Sigmoid colon (tissue), 7 donors: ENCODE data around the gene CNPY1. TPM values are rescaled to one million over a fixed set of nuclear protein-coding genes. Genes with fewer than 3 reads are reported as not detected.

ENCODE experiments used
- DNase-seq: peaks from one replicate; pipeline ENCODE4 v3.0.0-alpha.2; 2019
- H3K27ac ChIP-seq, 4 donors: fragments of 200-600 bp; sonication (generic); one replicate each; pipeline ENCODE4 v1.5.1; 2016 to 2019; ENCODE audit warnings: mild to moderate bottlenecking in 1 of 4
- H3K27me3 ChIP-seq, 3 donors: fragments of 200-600 bp; sonication (generic); one replicate each; pipeline ENCODE4 v1.5.1; 2019; ENCODE audit warnings: mild to moderate bottlenecking in 1 of 3
- H3K36me3 ChIP-seq, 4 donors: fragments of 200-600 bp; sonication (generic); one replicate each; pipeline ENCODE4 v1.5.1; 2016 to 2019
- H3K4me1 ChIP-seq, 4 donors: fragments of 200-600 bp; sonication (generic); one replicate each; pipeline ENCODE4 v1.5.1; 2017 to 2019
- H3K4me3 ChIP-seq, 4 donors: fragments of 200-600 bp; sonication (generic); one replicate each; pipeline ENCODE4 v1.5.1; 2017 to 2019; ENCODE audit warnings: mild to moderate bottlenecking in 2 of 4, moderate library complexity in 1 of 4
- H3K9me3 ChIP-seq, 4 donors: fragments of 200-600 bp in 3 of 4; sonication (generic) in 3 of 4; one replicate each; pipeline versions ENCODE4 v1.5.1 to v1.6.1; 2013 to 2019
- EP300 ChIP-seq, 4 donors: sonication (generic); formaldehyde crosslinking; IDR thresholded peaks; one replicate each; pipeline ENCODE4 v1.6.1; 2017; ENCODE audit warnings: antibody characterized with exemption in 4 of 4
- POLR2A ChIP-seq, 2 donors: fragments of 450-650 bp; IDR thresholded peaks; one replicate each; pipeline ENCODE4 v1.6.1; 2016; ENCODE audit warnings: antibody characterized with exemption in 2 of 2, mild to moderate bottlenecking in 2 of 2, moderate library complexity in 2 of 2
- POLR2AphosphoS5 ChIP-seq, 4 donors: sonication (generic); formaldehyde crosslinking; IDR thresholded peaks; one replicate each; pipeline ENCODE4 v1.6.1; 2017; ENCODE audit warnings: antibody characterized with exemption in 4 of 4
- WGBS, 2 donors: extraction: QIAGEN DNeasy Blood & Tissue Kit; methylation state at CpG; one replicate each; pipeline ENCODE4 v1.1.7; 2013; 5-methylcytosine and 5-hydroxymethylcytosine counted together
- intact Hi-C: fragments of 100-400 bp; cut with DNase I; formaldehyde crosslinking; loops from one replicate; pipeline ENCODE4 v1.15.1; 2023
- polyA plus RNA-seq, 3 donors: library from polyadenylated mRNA; stranded (reverse); fragments of 200-250 nt; gene quantifications; one replicate each; pipeline ENCODE4 v1.2.3, GENCODE V29; 2013
- total RNA-seq, 4 donors: library from RNA; depleted of rRNA; stranded (reverse); fragments of >200 nt; gene quantifications; one replicate each; pipeline ENCODE4 v1.1.0, GENCODE V29; 2016
- TF ChIP-seq, protein P1 (sequence below), 4 experiments: fragments of 450-650 bp in 3 of 4; fragments of 200-600 bp in 1 of 4; IDR thresholded peaks; one replicate each; pipeline ENCODE4 v1.5.1; 2016 to 2019; ENCODE audit warnings: antibody characterized with exemption in 4 of 4, mild to moderate bottlenecking in 3 of 4, moderate library complexity in 2 of 4
- donor health status: healthy with polysubstance abuse.
- donor health status: Bipolar disorder and iron deficiency.
- donor health status: healthy.

The CNPY1 gene
- total and polyA plus RNA-seq, 7 donors = not detected

DNA sequence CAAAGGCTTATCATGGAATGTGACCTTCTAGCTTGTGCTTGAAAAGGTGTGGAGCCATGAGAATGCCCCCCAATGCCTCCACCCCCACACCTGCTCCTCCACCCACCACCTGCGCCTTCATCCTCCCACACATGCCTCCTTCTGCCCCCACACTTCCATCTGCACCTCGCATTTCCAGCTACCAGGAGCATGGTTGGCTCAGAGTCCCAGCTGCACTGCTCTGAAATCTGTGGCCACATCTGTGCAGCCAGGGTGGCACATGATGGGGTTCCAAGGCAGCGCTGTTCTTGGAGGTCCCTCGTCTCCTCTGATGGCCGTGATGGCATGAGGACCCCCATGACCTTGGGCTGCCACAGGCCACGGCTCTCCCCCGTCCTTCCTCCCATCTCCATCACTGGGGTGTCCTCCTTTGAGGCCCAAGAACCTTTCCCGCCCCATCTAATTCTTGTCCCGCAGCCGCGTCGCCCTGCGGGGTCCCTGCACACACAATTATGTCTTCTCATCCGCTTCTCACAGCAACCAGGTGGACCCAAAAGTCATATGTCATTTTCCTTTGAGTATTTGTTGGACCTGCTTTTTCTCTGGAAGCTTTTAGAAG is 40.6 kb upstream of the CNPY1 start:
- Histone ChIP-seq H3K36me3 (no peaks in the 10 kb centered on the region), H3K4me3 (no peak overlapping the region), H3K27me3 (peaks cover 0 to 31% (median 5%) of the 10 kb centered on the region in 3 donors), H3K9me3 (no peaks in the 10 kb centered on the region), H3K4me1 (peaks cover 0 to 17% (median 0%) of the 10 kb centered on the region in 4 donors), H3K27ac (no peak overlapping the region)
- TF ChIP-seq POLR2A (IDR thresholded peaks at IDR 0.05) (no peak), POLR2AphosphoS5 (IDR thresholded peaks at IDR 0.05) (no peak), EP300 (IDR thresholded peaks at IDR 0.05) (no peak)
- TF ChIP-seq, protein P1, sequence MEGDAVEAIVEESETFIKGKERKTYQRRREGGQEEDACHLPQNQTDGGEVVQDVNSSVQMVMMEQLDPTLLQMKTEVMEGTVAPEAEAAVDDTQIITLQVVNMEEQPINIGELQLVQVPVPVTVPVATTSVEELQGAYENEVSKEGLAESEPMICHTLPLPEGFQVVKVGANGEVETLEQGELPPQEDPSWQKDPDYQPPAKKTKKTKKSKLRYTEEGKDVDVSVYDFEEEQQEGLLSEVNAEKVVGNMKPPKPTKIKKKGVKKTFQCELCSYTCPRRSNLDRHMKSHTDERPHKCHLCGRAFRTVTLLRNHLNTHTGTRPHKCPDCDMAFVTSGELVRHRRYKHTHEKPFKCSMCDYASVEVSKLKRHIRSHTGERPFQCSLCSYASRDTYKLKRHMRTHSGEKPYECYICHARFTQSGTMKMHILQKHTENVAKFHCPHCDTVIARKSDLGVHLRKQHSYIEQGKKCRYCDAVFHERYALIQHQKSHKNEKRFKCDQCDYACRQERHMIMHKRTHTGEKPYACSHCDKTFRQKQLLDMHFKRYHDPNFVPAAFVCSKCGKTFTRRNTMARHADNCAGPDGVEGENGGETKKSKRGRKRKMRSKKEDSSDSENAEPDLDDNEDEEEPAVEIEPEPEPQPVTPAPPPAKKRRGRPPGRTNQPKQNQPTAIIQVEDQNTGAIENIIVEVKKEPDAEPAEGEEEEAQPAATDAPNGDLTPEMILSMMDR (IDR thresholded peaks at IDR 0.05) = no peak
- WGBS, 2 donors = 94% methylated on average over 14 of the region's 14 CpGs
- DNase-seq = no peak
- intact Hi-C loops = no loop called here

DNA sequence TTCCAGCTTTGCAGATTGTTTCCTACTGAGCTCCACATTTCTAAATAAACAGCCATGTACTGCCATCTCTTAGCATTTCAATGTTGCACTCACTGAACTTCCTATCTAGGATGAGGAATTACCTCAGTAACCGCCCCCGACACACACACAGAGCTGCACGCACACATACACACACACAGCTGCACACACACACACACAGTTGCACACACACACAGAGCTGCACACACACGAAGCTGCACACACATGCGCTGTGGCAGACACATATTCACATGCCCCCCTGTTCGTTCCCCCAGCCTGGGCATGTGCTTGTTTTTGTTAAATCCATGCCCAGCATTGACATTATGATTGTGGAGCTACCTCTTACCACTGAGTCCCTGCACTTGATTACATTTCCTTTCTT is 39.6 kb upstream of the CNPY1 start:
- no peak for TF ChIP-seq POLR2AphosphoS5 (IDR thresholded peaks at IDR 0.05)
- no peak for TF ChIP-seq POLR2A (IDR thresholded peaks at IDR 0.05)
- TF ChIP-seq, protein P1 (IDR thresholded peaks at IDR 0.05) = no peak
- TF ChIP-seq EP300 (IDR thresholded peaks at IDR 0.05) = no peak
- DNase-seq = no peak
- Histone ChIP-seq H3K9me3 (no peaks in the 10 kb centered on the region), H3K27me3 (peaks cover 0 to 22% (median 0%) of the 10 kb centered on the region in 3 donors), H3K4me3 (no peak overlapping the region), H3K27ac (no peak overlapping the region), H3K36me3 (no peaks in the 10 kb centered on the region), H3K4me1 (peaks cover 0 to 17% (median 0%) of the 10 kb centered on the region in 4 donors)
- 67 to 71% methylated on average over 6 of the region's 6 CpGs for WGBS, 2 donors
- intact Hi-C loops = no loop called here

DNA sequence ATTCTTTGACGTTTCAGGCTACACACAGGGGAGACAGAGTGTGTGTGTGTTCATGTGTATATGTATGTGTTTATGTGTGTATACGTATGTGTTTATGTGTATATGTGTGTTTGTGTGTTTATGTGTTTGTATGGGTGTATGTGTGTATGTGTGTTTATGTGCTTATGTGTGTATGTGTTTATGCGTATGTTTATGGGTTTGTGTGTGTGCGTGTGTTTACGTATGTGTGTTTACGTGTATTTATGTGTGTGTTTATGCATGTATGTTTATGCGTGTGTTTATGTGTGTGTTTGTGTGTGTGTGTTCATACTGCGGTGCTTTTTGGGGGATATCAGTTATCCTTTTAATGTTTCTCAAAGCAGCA is 39.2 kb upstream of the CNPY1 start:
- H3K4me1 ChIP-seq = peaks cover 0 to 17% (median 0%) of the 10 kb centered on the region in 4 donors
- no peaks in the 10 kb centered on the region for H3K9me3 ChIP-seq
- DNase-seq = no peak
- WGBS, 2 donors = 60 to 81% methylated on average over 8 of the region's 8 CpGs
- no peak for TF ChIP-seq POLR2AphosphoS5 (IDR thresholded peaks at IDR 0.05)
- TF ChIP-seq, protein P1 (IDR thresholded peaks at IDR 0.05) = no peak
- no peak for TF ChIP-seq EP300 (IDR thresholded peaks at IDR 0.05)
- TF ChIP-seq POLR2A (IDR thresholded peaks at IDR 0.05) = no peak
- no peak overlapping the region for H3K4me3 ChIP-seq
- no peak overlapping the region for H3K27ac ChIP-seq
- intact Hi-C loops = no loop called here
- H3K27me3 ChIP-seq = peaks cover 0 to 18% (median 0%) of the 10 kb centered on the region in 3 donors
- H3K36me3 ChIP-seq = no peaks in the 10 kb centered on the region

DNA sequence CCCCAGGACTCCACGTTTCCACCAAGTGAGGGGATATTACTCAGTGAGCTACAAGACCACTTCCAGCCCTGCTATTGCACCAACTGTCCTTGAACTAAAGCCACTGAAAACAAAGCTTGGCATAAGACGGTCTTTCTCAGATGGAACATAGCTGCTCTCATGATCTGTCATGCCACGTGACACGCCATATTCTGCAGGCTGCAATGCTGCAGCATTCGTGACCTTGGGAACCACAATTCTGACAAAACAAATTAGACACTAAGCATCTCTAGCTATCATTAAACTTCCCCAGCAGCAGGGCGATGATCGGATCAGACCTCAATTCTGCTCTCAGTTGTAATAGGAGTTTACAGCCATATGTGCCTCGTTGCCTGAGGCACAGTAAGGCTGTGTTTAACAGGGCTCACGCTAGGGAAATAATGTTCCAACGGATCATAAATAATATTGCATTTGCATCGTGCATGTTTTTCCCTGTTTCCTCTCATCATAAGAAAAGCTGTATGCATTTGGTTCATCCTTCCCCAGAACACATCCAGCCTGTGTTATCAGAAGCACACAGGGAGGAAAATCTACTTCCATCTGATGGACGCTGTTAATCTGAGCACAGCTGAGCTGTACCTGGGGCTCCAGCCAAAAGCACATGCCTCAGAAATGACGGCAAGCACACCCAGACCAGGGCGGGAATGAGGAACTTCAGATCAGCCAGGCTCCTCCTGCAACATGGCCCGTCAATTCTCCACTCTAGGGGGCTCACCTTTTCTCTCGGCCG is 38.6 kb upstream of the CNPY1 start:
- Histone ChIP-seq H3K27ac (peak overlapping the region in 1 of 4 donors; percentile 3), H3K36me3 (no peaks in the 10 kb centered on the region), H3K4me3 (no peak overlapping the region), H3K27me3 (peaks cover 0 to 17% (median 0%) of the 10 kb centered on the region in 3 donors), H3K9me3 (no peaks in the 10 kb centered on the region), H3K4me1 (peaks cover 0 to 17% (median 0%) of the 10 kb centered on the region in 4 donors)
- 15 to 43% methylated on average over 17 of the region's 17 CpGs for WGBS, 2 donors
- TF ChIP-seq EP300 (IDR thresholded peaks at IDR 0.05) (no peak), POLR2A (IDR thresholded peaks at IDR 0.05) (no peak), POLR2AphosphoS5 (IDR thresholded peaks at IDR 0.05) (no peak)
- TF ChIP-seq, protein P1 (IDR thresholded peaks at IDR 0.05) = no peak
- intact Hi-C loops = no loop called here
- DNase-seq = no peak
